Heart right ventricle (tissue), 16 donors: Measurements from ENCODE around the gene PRF1. TPM values are rescaled to one million over a fixed set of nuclear protein-coding genes. Genes with fewer than 3 reads are reported as not detected.

Experiments used
- ATAC-seq, 8 donors: fragments of 200-7000 bp; cut with Tn5 transposase; one replicate each; pipeline ENCODE4 v1.9.1; 2020; ENCODE audit warnings: mild to moderate bottlenecking in 8 of 8, moderate library complexity in 8 of 8, moderate number of reproducible peaks in 1 of 8
- DNase-seq, 2 donors: peaks; one replicate each; pipeline ENCODE4 v3.0.0-alpha.2; 2020
- H3K27ac ChIP-seq, 10 donors: fragments of 200-600 bp; sonication (generic) in 2 of 10; one replicate each; pipeline versions ENCODE4 v1.5.0 to v1.8.0; 2020 to 2022; ENCODE audit warnings: mild to moderate bottlenecking in 3 of 10
- H3K27me3 ChIP-seq, 7 donors: fragments of 200-600 bp; one replicate each; pipeline ENCODE4 v1.8.0; 2021 to 2022; ENCODE audit warnings: mild to moderate bottlenecking in 2 of 7
- H3K36me3 ChIP-seq, 9 donors: fragments of 200-600 bp; sonication (generic) in 1 of 9; one replicate each; pipeline versions ENCODE4 v1.5.0 to v1.8.0; 2020 to 2022; ENCODE audit warnings: mild to moderate bottlenecking in 2 of 9
- H3K4me1 ChIP-seq, 9 donors: fragments of 200-600 bp; sonication (generic) in 1 of 9; one replicate each; pipeline versions ENCODE4 v1.5.0 to v1.8.0; 2020 to 2022; ENCODE audit warnings: mild to moderate bottlenecking in 4 of 9
- H3K4me3 ChIP-seq, 10 donors: fragments of 200-600 bp; sonication (generic) in 2 of 10; one replicate each; pipeline versions ENCODE4 v1.5.0 to v1.8.0; 2020 to 2022; ENCODE audit warnings: mild to moderate bottlenecking in 7 of 10, moderate library complexity in 2 of 10
- H3K9me3 ChIP-seq, 11 donors: fragments of 200-600 bp in 10 of 11; sonication (generic) in 2 of 11; one replicate each; pipeline versions ENCODE4 v1.5.0 to v1.8.0; 2013 to 2022; ENCODE audit warnings: mild to moderate bottlenecking in 2 of 11, control low read depth in 1 of 11, moderate library complexity in 1 of 11
- WGBS, 2 donors: extraction: QIAGEN DNeasy Blood & Tissue Kit; methylation state at CpG; one replicate each; pipeline ENCODE4 v1.1.7; 2013; ENCODE audit warnings: inconsistent platforms in 1 of 2; 5-methylcytosine and 5-hydroxymethylcytosine counted together
- intact Hi-C, 10 donors: fragments of 100-400 bp; cut with DNase I; formaldehyde crosslinking; loops; one replicate each; pipeline versions ENCODE4 v1.11.1 to v1.14.2; 2022
- polyA plus RNA-seq, 2 donors: library from polyadenylated mRNA; stranded (reverse); fragments of 200-250 nt; gene quantifications; one replicate each; pipeline ENCODE4 v1.2.3, GENCODE V29; 2013
- total RNA-seq, 10 donors: library from RNA; stranded (reverse); fragmentation: NEBNext Ultra II Directional in 3 of 10; extraction: Animal tissue kit (Norgen Biotek cat#: 25700) in 3 of 10; gene quantifications; one replicate each; pipeline versions ENCODE4 v1.2.1 to v1.2.4, GENCODE V29; 2021 to 2023
- TF ChIP-seq, protein P1 (sequence below), 9 donors: fragments of 200-600 bp; sonication (generic) in 2 of 9; IDR thresholded peaks; one replicate each; pipeline versions ENCODE4 v1.5.0 to v1.8.0; 2021 to 2022; ENCODE audit warnings: antibody characterized with exemption in 9 of 9, mild to moderate bottlenecking in 5 of 9, moderate library complexity in 1 of 9
- donor health status: Arrhythmogenic right ventricular cardiomyopathy.
- donor health status: ischemic (EF 13 %, LVEDD 7.1; RV severe dilation, severe dysfunction).
- donor health status: healthy with polysubstance abuse.
- donor health status: DM: no; HTN: yes; CAD: no.
- donor health status: DM: no; HTN: no; CAD: no.
- donor health status: ischemic (EF 25% LVEDD 6.9; RV normal size, moderate dysfunction).
- donor health status: ischemic (EF 25% LVEDD 5.7; RV mildly dilated, moderate dysfunction).
- donor health status: healthy.
- donor health status: DM: yes; HTN: yes; CAD: no.
- donor health status: Ischemic cardiomyopathy.
- donor health status: ischemic (EF 35%, LVEDD 5.7; RV mildly dilated, moderate dysfunction).
- donor health status: nonischemic (EF 11% LVEDD 7.7; RV severe dilation, severe dysfunction).
- donor health status: DM: yes; HTN: yes; CAD: no.
- donor health status: PGD.
- donor health status: ischemic (EF 29% LVEDD 5.4; RV normal size, mild dysfunction).
- donor health status: nonischemic (EF 23%, LVEDD 6.1; RV moderate dilation, normal function).

PRF1 gene
- total and polyA plus RNA-seq, 12 donors: 0.33 to 13.8 (median 1.2) TPM

- TF ChIP-seq, protein P1, sequence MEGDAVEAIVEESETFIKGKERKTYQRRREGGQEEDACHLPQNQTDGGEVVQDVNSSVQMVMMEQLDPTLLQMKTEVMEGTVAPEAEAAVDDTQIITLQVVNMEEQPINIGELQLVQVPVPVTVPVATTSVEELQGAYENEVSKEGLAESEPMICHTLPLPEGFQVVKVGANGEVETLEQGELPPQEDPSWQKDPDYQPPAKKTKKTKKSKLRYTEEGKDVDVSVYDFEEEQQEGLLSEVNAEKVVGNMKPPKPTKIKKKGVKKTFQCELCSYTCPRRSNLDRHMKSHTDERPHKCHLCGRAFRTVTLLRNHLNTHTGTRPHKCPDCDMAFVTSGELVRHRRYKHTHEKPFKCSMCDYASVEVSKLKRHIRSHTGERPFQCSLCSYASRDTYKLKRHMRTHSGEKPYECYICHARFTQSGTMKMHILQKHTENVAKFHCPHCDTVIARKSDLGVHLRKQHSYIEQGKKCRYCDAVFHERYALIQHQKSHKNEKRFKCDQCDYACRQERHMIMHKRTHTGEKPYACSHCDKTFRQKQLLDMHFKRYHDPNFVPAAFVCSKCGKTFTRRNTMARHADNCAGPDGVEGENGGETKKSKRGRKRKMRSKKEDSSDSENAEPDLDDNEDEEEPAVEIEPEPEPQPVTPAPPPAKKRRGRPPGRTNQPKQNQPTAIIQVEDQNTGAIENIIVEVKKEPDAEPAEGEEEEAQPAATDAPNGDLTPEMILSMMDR (IDR thresholded peaks at IDR 0.05): no peak
- DNase-seq (no peak), ATAC-seq (no peak)
- no peaks in the 10 kb centered on the region for H3K9me3 ChIP-seq
- intact Hi-C loops: no loop called here
- WGBS, 2 donors: 95 to 96% methylated on average over 34 of the region's 34 CpGs
- H3K27ac ChIP-seq: no peak overlapping the region
- H3K27me3 ChIP-seq: no peaks in the 10 kb centered on the region
- H3K4me1 ChIP-seq: peaks cover 0 to 15% (median 10%) of the 10 kb centered on the region in 9 donors
- H3K4me3 ChIP-seq: no peak overlapping the region
- no peaks in the 10 kb centered on the region for H3K36me3 ChIP-seq
These were observed 4.4 kb downstream of the PRF1 start for GRCh38 chr10:70597856-70598815.

- 82 to 88% methylated on average over 8 of the region's 8 CpGs for WGBS, 2 donors
- no peak for DNase-seq
- H3K27ac ChIP-seq: no peak overlapping the region
These were observed 5.4 kb downstream of the PRF1 start for GRCh38 chr10:70596860-70597809.

GRCh38 chr10:70596110-70596798 is 6.3 kb downstream of the PRF1 start:
- TF ChIP-seq, protein P1 (IDR thresholded peaks at IDR 0.05): no peak
- Histone ChIP-seq H3K36me3 (no peaks in the 10 kb centered on the region), H3K27ac (peak overlapping the region in 1 of 10 donors; percentile 52), H3K9me3 (no peaks in the 10 kb centered on the region), H3K4me3 (no peak overlapping the region), H3K27me3 (no peaks in the 10 kb centered on the region), H3K4me1 (peaks cover 0 to 16% (median 10%) of the 10 kb centered on the region in 9 donors)
- DNase-seq (no peak), ATAC-seq (peak in 2 of 8 donors; percentile 53 to 57)
- intact Hi-C loops: no loop called here
- WGBS, 2 donors: 64 to 69% methylated on average over 14 of the region's 14 CpGs

More at GRCh38 chr10:70596860-70597809, 5.4 kb downstream of the PRF1 start:
- TF ChIP-seq, protein P1 (IDR thresholded peaks at IDR 0.05): no peak
- Histone ChIP-seq H3K4me1 (peaks cover 0 to 15% (median 10%) of the 10 kb centered on the region in 9 donors), H3K4me3 (no peak overlapping the region), H3K36me3 (no peaks in the 10 kb centered on the region), H3K27me3 (no peaks in the 10 kb centered on the region), H3K9me3 (no peaks in the 10 kb centered on the region)
- intact Hi-C loops: no loop called here
- no peak for ATAC-seq
